RWPE2 (cell line): ENCODE measurements around the gene PCDHA12.

Experiments
- ATAC-seq: fragments of 200-7000 bp; cut with Tn5 transposase; 3 replicates; pipeline ENCODE4 v1.9.1; 2021; ENCODE audit warnings: low read depth
- DNase-seq: peaks from one replicate; pipeline ENCODE4 v3.0.0-alpha.2; 2020; ENCODE audit warnings: low spot score
- H3K27ac ChIP-seq: fragments of 450-650 bp; 2 replicates; pipeline ENCODE4 v1.5.1; 2017; ENCODE audit warnings: mild to moderate bottlenecking; ENCODE audit not compliant: poor library complexity, severe bottlenecking
- H3K27me3 ChIP-seq: fragments of 250-450 bp; sonication (Bioruptor Pico); 2 replicates; pipeline ENCODE4 v1.5.1; 2021; ENCODE audit warnings: mild to moderate bottlenecking, moderate library complexity; ENCODE audit not compliant: insufficient read depth, poor library complexity, severe bottlenecking
- H3K36me3 ChIP-seq: fragments of 250-450 bp; sonication (Bioruptor Pico); 2 replicates; pipeline ENCODE4 v1.5.1; 2020; ENCODE audit warnings: low read depth, mild to moderate bottlenecking, moderate library complexity
- H3K4me1 ChIP-seq: fragments of 250-450 bp; sonication (Bioruptor Pico); 2 replicates; pipeline ENCODE4 v1.5.1; 2021; ENCODE audit warnings: mild to moderate bottlenecking, moderate library complexity; ENCODE audit not compliant: insufficient read depth, poor library complexity, severe bottlenecking
- H3K4me3 ChIP-seq: fragments of 250-450 bp; sonication (Bioruptor Pico); 2 replicates; pipeline ENCODE4 v1.5.1; 2021; ENCODE audit warnings: mild to moderate bottlenecking, moderate library complexity; ENCODE audit not compliant: severe bottlenecking
- H3K9me3 ChIP-seq: fragments of 250-450 bp; sonication (Bioruptor Pico); 2 replicates; pipeline ENCODE4 v1.5.1; 2021; ENCODE audit warnings: mild to moderate bottlenecking, moderate library complexity; ENCODE audit not compliant: severe bottlenecking
- CTCF ChIP-seq: fragments of 450-650 bp; IDR thresholded peaks from one replicate; pipeline ENCODE4 v1.5.1; 2017; ENCODE audit warnings: mild to moderate bottlenecking, moderate library complexity; ENCODE audit not compliant: poor library complexity, severe bottlenecking

PCDHA12 gene

GRCh38 chr5:140882591-140882899 lies 7.4 kb downstream of the PCDHA12 start:
- no peak for ATAC-seq
- TF ChIP-seq CTCF: no peak

GRCh38 chr5:140883373-140883772 lies 8.3 kb downstream of the PCDHA12 start:
- Histone ChIP-seq H3K36me3 (no peaks in the 10 kb centered on the region), H3K4me3 (no peak overlapping the region), H3K9me3 (no peaks in the 10 kb centered on the region), H3K27me3 (peaks cover 28% of the 10 kb centered on the region), H3K4me1 (no peaks in the 10 kb centered on the region), H3K27ac (no peak overlapping the region)
- DNase-seq (peak; percentile 60), ATAC-seq (no peak)
- TF ChIP-seq CTCF: no peak

More at GRCh38 chr5:140882591-140882899, 7.4 kb downstream of the PCDHA12 start:
- DNase-seq: no peak
- Histone ChIP-seq H3K27ac (no peak overlapping the region), H3K36me3 (no peaks in the 10 kb centered on the region), H3K4me1 (no peaks in the 10 kb centered on the region), H3K9me3 (no peaks in the 10 kb centered on the region), H3K4me3 (peak overlapping the region; percentile 17), H3K27me3 (peaks cover 28% of the 10 kb centered on the region)

GRCh38 chr5:140883927-140884697 lies 9.0 kb downstream of the PCDHA12 start:
- TF ChIP-seq CTCF: no peak
- no peaks in the 10 kb centered on the region for H3K36me3 ChIP-seq
- peak; percentile 61 for DNase-seq
- H3K27ac ChIP-seq: no peak overlapping the region
- no peaks in the 10 kb centered on the region for H3K4me1 ChIP-seq
- H3K27me3 ChIP-seq: peaks cover 35% of the 10 kb centered on the region
- H3K9me3 ChIP-seq: no peaks in the 10 kb centered on the region
- no peak for ATAC-seq
- no peak overlapping the region for H3K4me3 ChIP-seq

GRCh38 chr5:140916325-140916724 lies 41.2 kb downstream of the PCDHA12 start:
- no peaks in the 10 kb centered on the region for H3K4me1 ChIP-seq
- H3K4me3 ChIP-seq: no peak overlapping the region
- DNase-seq (no peak), ATAC-seq (peak; percentile 35; the same call in 2 of the 3 replicates)
- no peaks in the 10 kb centered on the region for H3K36me3 ChIP-seq
- H3K9me3 ChIP-seq: no peaks in the 10 kb centered on the region
- H3K27ac ChIP-seq: no peak overlapping the region
- no peak for TF ChIP-seq CTCF
- H3K27me3 ChIP-seq: peaks cover 4% of the 10 kb centered on the region

- Histone ChIP-seq H3K27ac (no peak overlapping the region), H3K4me3 (no peak overlapping the region), H3K36me3 (no peaks in the 10 kb centered on the region), H3K4me1 (no peaks in the 10 kb centered on the region), H3K9me3 (no peaks in the 10 kb centered on the region), H3K27me3 (peaks cover 6% of the 10 kb centered on the region)
- no peak for DNase-seq
- no peak for ATAC-seq
- TF ChIP-seq CTCF: no peak
Measured at GRCh38 chr5:140923601-140924000, 48.5 kb downstream of the PCDHA12 start.
